HG02610 (cell line): Measurements from ENCODE around the gene DCTPP1.
A peak's percentile ranks its signal among the peaks of the same experiment; 100 is the strongest.
"Not testable (repeated sequence)": the region's sequence is repeated elsewhere in the genome, so short reads cannot be mapped to it uniquely, and the experiment has no call there.

Source experiments
- ATAC-seq: cut with Tn5 transposase; IDR thresholded peaks from one replicate; pipeline ENCODE4 v1.9.1; 2021; ENCODE audit warnings: mild to moderate bottlenecking, moderate library complexity; ENCODE audit not compliant: unreplicated experiment

DCTPP1 gene

DNA sequence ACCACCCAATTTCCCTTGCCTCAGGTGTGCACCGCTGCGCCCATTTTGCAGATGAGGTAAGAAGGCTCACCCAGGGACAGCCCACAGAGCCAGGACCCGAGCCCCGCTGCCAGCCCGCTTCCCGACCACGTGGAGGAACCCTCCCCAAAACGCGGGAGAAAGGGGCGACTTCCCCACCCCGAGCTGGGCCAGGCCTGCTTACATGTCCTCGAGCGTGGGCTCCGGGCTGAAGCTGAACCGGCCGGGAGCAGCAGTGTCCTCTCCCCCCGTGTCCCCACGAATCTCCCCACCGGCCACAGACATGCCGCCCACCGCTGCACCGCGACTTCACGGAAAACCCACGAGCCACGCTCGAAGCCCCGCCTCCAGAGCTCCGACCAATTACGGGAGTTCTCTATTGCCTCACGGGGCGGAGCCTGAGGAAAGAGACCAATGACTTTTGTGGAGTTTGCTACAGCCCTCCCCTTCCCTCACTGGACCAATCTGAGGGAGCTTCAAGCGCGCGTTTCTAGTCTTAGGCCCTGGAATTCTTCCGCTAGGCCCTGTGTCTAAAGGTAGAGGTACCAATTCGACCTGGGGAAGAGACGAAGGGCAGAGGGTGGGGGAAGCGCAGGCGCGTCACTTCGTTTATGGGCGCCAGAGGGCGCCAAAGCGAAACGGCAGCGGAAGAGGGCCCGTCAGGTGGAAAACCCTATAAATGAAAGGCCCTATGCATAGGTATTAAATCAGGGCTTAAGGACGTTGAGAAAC lies at the start of gene DCTPP1:
Gene DCTPP1 (minus strand): TSS at position 353 of the 750 bp plus-strand sequence. CDS start 50 bp downstream, at position 303.
- peak; percentile 98 for ATAC-seq

DNA sequence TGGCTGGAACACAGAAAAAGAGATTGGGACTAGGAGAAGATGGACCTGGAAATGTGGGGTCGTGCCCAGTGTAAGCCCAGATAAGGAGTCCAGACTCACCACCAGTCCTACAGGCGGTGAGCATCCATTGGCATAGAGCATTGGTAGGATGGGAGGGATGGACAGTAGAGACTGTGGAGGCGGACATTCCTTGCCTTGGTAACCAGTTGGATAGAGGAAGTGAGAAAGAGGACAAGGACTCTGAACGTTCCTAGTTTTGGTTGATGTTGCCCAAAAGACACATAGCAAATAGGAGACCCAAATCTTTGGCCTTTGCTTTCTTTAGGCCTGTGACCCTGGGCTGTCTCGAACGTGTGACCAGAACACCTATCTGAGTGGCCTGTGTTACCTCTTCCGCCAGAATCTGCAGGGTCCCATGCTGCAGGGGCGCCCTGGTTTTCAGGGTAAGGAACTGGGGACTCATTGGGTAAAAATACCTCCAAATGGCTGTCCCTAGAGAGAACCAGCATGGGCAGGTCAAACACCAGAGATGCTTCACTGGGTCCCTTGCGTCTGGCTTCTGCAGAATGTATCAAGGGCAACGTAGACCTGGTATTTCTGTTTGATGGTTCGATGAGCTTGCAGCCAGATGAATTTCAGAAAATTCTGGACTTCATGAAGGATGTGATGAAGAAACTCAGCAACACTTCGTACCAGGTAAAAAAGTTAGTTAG lies 49.1 kb upstream of the DCTPP1 start:
- no peak for ATAC-seq

- ATAC-seq: not testable (repeated sequence)
Observed at GRCh38 chr16:30477773-30478172, 47.9 kb upstream of the DCTPP1 start.

- no peak for ATAC-seq
Observed at GRCh38 chr16:30476991-30477390, 47.2 kb upstream of the DCTPP1 start.

DNA sequence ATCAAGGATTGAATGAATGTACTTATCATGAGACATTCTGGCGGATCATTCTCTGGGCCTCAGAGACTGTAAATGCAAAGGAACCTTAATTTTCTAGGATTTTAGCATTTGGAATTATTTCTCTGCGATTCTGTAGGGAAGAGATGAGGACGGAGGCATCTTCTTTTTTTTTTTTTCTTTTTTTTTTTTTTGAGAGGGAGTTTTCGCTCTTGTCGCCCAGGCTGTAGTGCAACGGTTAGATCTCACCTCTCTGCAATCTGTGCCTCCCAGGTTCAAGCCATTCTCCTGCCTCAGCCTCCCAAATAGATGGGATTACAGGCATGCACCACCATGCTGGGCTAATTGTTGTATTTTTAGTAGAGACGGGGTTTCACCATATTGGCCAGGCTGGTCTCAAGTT lies 44.9 kb upstream of the DCTPP1 start:
- ATAC-seq: no peak

- no peak for ATAC-seq
Observed at GRCh38 chr16:30474074-30474452, 44.2 kb upstream of the DCTPP1 start.

GRCh38 chr16:30473231-30474073 lies 43.6 kb upstream of the DCTPP1 start:
- no peak for ATAC-seq

DNA sequence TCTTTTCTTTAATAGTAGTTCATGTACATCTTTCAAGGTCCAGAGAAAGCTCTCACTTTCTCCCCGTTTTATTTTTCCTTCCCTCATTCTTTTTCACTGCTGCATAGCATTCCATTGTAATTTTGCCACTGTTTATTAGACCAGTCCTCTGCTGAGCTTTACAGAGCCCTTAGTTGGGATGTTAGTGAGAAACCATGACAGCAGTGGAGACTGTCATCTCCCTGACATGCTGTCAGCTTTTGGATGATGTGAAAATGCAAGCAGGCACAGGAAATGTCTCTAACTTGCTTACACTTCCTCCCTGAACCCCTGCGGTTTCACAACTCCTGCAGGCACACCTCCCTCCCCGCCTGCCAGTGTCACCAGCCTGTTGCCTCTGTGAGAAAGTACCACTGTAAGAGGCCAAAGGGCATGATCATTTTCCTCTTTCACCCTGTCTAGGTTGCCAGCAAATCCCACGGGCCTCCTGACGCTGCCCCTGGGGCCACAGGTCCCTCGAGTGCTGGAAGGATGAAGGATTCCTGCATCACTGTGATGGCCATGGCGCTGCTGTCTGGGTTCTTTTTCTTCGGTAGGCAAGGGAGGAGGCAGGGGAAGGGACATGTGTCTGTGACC lies 42.6 kb upstream of the DCTPP1 start, which contains the start of gene ITGAL:
Gene ITGAL (plus strand): TSS at position 415 of the 615 bp plus-strand sequence. CDS start 96 bp downstream, at position 511.
- peak; percentile 41 for ATAC-seq

- no peak for ATAC-seq
Observed at GRCh38 chr16:30470632-30470995, 40.8 kb upstream of the DCTPP1 start.

- no peak for ATAC-seq
Observed at GRCh38 chr16:30470170-30470512, 40.3 kb upstream of the DCTPP1 start.

GRCh38 chr16:30464078-30464477 lies 34.2 kb upstream of the DCTPP1 start:
- ATAC-seq: no peak

DNA sequence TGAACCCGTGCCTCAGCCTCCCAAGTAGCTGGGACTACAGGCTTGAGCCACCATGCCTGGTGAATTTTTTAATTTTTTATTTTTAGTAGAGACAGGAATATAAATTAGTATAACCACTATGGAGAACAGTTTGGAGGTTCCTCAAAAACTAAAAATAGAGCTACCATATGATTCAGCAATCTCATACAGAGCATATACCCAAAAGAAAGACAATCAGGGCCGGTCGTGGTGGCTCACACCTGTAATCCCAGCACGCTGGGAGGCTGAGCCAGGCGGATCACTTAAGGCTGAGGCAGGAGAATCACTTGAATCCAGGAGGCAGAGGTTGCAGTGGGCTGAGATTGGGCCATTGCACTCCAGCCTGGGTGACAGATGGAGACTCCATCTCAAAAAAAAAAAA lies 31.6 kb upstream of the DCTPP1 start:
- not testable (repeated sequence) for ATAC-seq

- no peak for ATAC-seq
Observed at GRCh38 chr16:30459456-30459855, 29.6 kb upstream of the DCTPP1 start.

DNA sequence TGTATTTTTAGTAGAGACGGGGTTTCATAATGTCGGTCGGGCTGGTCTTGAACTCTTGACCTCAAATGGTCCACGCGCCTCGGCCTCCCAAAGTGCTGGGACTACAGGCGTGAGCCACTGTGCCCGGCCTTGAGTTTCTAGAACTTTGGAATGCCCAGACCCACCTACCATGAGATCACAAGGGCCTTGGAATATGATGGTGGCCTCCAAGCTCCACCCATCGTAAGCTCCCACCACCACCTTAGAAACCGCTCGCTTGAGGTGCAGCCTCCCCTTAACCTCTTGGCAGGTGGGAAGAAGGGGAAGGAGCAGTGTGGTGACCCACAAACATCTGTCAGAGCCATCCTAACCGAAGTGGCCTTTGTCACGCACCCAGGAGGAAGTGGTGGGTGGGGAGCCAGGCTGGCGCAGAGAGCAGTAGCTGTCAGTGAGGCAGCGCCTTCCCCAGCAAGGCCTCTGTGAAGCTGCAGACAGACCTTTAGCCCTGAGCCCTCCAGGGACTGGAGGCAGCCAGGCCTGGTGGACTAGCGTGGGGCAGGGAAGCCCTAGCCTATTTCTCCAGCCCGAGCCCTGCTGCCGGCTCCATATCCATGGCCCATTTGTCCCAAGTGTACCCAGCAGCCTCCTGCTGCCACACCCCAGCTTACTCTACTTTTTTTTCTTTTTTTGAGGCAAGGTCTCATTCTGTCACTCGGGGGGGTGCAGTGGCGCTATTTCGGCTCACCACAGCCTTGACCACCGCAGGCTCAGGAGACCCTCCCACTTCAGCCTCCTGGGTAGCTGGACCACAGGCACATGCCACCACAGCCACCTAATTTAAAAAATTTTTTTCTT lies 28.9 kb upstream of the DCTPP1 start:
- peak; percentile 79 for ATAC-seq

DNA sequence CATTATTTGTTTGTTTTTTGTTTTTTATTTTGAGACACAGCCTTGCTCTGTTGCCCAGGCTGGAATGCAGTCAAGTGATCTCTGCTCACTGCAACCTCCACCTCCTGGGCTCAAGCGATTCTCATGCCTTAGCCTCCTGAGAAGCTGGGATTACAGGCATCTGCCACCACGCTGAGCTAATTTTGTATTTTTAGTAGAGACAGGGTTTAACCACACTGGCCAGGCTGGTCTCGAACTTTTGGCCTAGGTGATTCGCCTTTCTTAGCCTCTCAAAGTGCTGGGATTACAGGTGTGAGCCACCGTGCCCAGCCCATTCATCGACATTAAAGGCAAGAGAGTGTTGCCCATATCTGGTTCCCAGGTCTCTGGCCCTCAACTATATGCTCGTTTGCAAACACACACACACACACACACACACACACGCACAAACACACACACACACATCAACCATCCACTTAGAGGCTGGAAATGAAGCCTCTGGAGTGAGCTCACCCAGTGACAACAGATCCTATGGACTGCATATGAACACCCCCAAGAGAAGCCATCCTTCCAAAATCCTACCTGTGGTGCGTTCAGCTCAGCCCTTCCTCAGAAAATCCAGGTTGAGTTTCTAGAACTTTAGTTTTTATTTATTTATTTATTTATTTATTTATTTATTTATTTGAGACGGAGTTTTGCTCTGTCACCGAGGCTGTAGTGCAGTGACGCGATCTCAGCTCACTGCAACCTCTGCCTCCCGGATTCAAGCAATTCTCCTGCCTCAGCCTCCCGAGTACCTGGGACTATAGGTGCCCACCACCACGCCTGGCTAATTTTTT lies 28.1 kb upstream of the DCTPP1 start:
- ATAC-seq: no peak

GRCh38 chr16:30457256-30457655 lies 27.4 kb upstream of the DCTPP1 start:
- no peak for ATAC-seq

GRCh38 chr16:30456302-30456701 lies 26.5 kb upstream of the DCTPP1 start:
- ATAC-seq: no peak

DNA sequence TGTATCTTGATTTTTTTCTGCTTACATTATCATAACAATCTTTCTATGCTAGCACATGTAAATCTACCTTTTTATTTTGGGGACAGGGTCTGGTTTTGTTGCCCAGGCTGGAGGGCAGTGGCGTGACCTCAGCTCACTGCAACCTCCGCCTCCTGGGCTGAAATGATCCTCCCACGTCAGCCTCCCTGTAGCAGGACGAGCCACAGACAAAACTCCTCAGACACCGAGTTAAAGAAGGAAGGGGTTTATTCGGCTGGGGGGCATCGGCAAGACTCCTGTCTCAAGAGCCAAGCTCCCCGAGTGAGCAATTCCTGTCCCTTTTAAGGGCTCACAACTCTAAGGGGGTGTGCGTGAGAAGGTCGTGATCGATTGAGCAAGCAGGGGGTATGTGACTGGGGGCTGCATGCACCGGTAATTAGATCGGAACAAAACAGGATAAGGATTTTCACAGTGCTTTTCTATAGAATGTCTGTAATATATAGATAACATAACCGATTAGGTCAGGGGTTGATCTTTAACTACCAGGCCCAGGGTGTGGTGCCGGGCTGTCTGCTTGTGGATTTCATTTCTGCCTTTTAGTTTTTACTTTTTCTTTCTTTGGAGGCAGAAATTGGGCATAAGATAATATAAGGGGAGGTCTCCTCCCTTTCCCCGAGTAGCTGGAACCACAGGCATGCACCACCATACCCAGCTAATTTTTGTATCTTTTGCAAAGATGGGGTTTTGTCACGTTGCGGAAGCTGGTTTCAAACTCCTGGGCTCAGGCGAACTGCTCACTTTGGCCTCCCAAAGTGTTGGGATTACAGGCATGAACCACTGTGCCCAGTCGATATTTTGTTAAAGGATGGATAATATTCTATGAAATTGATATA lies 23.1 kb upstream of the DCTPP1 start:
- not testable (repeated sequence) for ATAC-seq

GRCh38 chr16:30449116-30449435 lies 19.2 kb upstream of the DCTPP1 start:
- ATAC-seq: no peak
